Stomach (tissue), 4 donors: ENCODE data around the gene POLR3E.

Experiments
- CTCF ChIP-seq, 7 experiments: fragments of 450-650 bp in 4 of 7; fragments of 200-600 bp in 3 of 7; sonication (generic) in 3 of 7; IDR thresholded peaks; one replicate each; pipeline ENCODE4 v1.5.1; 2016 to 2019; ENCODE audit warnings: antibody characterized with exemption in 7 of 7, control low read depth in 2 of 7, mild to moderate bottlenecking in 1 of 7
- POLR2A ChIP-seq, 4 donors: fragments of 450-650 bp; IDR thresholded peaks; one replicate each; pipeline ENCODE4 v1.6.1; 2016; ENCODE audit warnings: antibody characterized with exemption in 4 of 4, control low read depth in 2 of 4, mild to moderate bottlenecking in 1 of 4, moderate library complexity in 1 of 4
- POLR2AphosphoS5 ChIP-seq, 3 donors: sonication (generic); formaldehyde crosslinking; IDR thresholded peaks; one replicate each; pipeline ENCODE4 v1.6.1; 2016; ENCODE audit warnings: antibody characterized with exemption in 3 of 3

- TF ChIP-seq POLR2AphosphoS5 (IDR thresholded peaks at IDR 0.05) (no peak), CTCF (IDR thresholded peaks at IDR 0.05) (no peak), POLR2A (IDR thresholded peaks at IDR 0.05) (no peak)
Observed at GRCh38 chr16:22356930-22357634, 59.9 kb downstream of the POLR3E start.
